HG03460 (cell line): ENCODE measurements around the gene GCNA.

Experiments
- ATAC-seq: cut with Tn5 transposase; IDR thresholded peaks from one replicate; pipeline ENCODE4 v1.9.1; 2021; ENCODE audit not compliant: unreplicated experiment

The GCNA gene

DNA sequence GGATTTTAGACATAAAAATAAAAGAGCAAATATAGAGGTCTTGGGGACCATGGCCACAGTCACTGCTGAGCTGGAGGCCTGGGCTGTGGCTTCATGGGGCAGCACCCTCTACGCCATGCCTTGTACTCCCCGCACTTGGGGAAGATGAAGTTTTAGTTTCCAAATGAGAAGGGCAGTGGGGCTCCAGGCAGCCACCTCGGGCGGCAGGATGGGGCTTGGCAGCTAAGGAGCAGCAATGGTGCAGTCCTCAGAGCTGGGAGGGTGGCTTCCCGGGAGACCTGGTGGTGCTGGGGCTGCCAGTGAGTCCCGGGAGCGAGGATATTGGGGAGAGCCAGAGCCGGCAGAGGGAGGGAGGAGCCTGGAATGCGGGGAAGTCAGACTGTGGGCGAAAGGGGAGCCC, 37.7 kb downstream of the GCNA start:
- no peak for ATAC-seq

DNA sequence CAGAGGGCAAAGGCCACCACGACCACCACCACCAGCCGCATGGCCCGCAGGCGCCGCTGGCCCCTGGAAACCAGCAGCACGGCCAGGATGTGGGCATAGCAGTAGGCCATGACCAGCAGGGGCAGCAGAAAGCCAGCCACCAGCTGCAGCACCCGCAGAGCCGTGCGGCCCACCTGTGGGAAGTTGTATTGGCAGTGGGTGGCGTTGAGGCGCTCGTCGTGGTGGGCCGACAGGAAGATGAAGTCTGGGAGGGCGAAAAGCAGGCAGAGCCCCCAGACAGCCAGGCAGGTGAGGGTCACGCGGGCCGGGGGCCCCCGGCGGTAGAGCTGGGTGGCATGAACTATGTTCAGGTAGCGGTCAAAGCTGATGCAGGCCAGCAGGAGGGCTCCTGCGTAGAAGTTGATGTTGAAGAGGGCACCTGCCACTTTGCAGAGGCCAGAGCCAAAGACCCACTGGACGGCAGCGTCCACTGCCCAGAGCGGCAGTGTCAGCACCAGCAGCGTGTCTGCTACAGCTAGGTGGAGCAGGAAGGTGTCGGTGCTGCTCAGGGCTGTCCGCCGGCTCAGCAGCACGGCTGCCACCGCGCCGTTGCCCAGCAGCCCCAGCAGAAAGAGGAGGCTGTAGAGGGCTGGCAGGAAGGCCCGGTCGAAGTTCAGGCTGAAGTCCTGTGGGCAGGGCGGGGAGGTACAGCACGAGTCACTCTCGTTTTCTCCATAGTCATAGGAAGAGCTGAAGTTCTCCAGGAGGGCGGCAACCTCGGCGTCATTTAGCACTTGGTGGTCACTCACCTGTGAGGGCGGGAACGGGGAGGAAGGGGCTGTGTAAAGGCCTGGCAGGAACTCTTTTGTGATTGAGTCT, 38.7 kb downstream of the GCNA start:
- no peak for ATAC-seq

DNA sequence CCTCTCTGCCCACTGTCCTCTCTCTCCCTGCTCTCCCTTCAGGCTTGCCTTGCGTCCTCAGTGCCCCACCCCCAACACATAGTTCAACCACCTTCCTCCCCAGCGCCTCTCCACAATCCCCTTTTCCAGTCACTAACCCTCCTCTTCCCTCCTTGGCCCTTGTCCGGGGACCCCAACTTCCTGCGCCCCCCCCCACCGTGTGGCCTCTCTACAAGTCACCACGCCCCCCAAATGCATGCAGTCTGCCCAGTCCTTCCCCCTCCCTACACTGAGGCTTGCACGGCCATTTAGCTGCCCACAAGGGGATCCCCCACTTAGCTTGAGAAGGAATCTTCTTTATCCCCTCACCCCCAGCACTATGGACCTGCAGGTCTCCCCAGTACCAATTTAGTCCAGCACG, 39.5 kb downstream of the GCNA start:
- ATAC-seq, result no peak

DNA sequence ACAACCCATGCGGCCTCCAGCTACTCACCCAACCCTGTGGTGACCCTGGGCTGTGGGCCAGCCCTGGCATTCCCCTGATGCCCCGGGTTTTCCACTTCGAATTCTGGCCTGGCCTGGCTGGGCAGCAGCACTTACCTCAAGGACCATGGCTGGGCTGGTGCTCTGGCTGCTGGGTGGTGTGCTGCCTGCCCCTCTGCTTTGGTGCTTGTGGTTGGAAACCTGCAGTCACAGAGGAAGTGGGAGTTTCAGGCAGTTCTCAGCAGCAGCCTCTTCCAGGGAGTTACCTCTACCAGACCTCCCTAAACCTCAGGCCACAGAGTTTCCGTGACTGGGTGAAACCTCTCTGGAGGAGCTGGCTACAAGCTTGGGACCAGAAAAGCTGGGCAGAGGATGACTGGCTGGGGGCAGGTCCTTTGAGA, 40.1 kb downstream of the GCNA start, which contains the start of gene CXCR3:
TSS of gene CXCR3 (minus strand) at position 209 of the 419 bp plus-strand sequence. CDS start at position 147, 62 bp downstream.
- peak; percentile 61 for ATAC-seq

DNA sequence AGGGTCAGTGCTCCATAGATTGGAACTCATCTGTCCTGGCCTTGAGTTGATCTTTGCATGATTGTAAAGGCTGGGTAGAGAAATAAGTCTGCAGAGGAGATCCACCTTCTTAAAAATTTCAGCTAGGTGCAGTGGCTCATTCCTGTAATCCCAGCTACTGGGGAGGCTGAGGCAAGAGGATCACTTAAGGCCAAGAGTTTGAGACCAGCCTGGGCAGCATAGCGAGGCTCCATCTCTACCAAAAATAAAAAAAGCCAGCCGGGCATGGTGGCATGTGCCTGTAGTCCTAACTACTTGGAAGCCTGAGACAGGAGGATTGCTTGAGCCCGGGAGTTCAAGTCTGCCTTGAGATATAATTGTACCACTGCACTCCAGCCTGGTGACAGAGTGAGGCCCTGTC, 40.5 kb downstream of the GCNA start:
- ATAC-seq, result no peak

DNA sequence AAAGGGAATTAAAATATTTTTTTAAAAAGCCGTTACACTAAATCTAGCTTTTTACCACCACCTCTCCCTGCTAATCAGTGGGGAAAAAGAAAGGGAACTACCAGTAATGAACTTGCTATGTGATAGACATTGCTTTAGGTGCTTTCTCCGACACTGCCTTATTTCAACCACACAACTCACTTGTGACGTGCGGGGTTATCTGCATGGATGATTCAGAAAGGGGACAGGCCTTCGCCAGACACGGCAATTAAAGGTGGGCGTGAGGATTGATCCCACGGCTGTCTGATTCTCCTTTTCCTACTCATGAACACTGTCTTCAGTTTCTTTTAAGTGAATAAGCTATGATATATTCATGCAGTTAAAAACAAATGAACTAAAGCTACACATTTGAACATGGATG, 41.0 kb downstream of the GCNA start:
- no peak for ATAC-seq

DNA sequence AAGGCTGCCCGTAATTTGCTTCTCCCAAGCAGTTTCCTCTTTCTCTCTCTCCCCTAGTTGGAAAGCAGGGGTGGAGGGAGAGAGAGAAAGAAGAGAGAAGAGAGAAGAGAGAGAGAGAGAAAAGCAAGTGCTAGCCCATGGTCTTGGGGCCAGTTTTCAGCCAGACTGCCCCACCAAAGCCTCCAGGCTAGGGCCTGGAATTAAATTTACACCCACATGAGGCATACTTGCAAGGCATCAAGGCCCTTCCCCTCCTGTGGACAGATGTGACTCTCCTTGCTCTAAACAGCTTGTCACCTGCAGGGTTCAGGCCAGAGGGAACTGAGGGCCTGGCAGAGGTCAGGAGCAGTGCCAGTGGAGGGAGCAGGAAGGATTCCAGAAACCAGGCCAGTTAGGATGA, 41.7 kb downstream of the GCNA start:
- no peak for ATAC-seq

DNA sequence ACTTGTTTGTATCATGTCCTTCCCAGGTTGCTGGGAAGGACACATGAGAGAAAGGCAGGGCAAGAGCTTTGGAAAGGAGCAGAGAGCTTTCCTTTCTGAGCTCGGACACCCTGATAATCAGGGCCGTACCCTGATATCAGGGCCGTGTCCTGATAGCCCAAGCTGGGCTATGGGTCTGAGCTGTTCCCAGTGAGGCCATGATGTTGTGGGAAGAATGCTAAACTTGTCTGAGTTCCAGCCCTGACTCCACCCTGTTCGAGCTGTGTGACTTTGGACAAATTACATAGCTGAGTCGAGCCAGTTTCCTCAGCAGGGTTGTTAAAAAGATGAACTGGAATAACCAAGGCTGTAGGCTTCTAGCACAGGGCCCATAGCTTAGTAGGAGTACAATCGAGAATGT, 43.4 kb downstream of the GCNA start:
- no peak for ATAC-seq

DNA sequence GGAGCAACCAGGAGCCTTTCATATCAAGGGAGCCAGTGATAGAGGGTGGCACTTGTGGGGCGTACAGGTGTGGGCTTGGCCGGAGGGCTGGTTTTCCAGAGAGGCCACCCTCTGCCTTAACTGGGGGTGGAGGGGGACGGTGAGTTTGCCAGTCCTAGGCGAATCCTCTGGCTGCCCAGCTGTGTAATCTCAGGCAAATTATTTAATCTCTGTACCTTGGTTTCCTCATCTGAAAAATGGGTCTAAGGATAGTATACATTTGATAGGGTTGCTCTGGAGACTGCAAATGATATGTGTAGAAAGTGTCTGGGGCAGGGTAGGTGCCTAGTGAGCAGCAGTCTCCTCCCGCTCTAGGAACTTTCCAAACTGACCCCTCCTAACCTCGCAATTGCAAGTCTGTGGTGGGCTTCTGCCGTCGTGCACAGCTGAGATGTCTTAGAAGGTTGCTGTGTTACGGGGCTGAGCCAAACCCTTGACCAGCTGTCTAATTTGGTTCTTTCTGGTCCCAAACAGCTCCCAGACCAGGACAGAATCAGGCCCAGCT, 43.9 kb downstream of the GCNA start:
- ATAC-seq, result no peak

DNA sequence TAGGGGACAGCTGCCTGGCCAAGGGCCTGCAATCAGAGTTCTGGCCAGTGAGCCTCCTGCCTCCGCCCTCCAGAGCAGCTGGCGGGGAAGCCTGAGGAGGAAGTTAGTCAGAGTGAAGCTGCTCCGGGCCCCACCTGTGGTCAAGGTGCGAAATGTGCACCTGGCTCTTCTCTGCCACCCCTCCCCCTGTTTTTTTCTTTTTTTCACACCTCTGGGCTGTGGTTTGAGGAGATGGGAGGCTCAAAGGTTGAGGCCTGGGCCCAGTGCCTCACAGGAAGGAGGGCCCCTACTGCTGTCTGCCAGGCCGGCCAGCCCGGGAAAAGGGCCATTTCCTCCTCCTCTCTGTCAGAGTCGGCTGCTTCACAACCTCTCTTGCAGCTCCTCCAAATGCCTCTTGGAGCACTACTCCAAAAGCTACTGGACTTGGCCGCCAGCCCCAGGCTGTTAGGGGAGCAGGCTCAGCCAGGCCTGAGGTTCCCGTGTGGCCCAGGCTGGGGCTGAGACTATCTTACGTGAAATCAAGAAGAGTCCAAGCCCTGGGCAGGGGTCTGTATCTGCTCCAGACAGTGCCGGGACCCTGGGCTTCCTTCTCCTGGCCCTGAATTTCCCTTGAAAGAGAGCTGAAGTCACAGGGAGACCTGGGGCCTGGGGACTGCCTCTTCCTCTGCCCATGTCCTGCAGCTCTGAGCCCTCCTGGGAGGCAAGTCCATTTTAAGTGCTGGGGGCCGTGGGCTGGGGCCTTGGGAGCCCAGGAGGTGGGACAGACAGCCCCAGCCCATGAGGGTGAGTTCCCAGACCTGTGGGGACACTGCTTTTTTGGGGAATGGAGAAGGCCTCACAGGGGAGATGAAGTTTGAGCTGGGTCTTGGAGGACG, 44.6 kb downstream of the GCNA start:
- peak; percentile 42 for ATAC-seq

DNA sequence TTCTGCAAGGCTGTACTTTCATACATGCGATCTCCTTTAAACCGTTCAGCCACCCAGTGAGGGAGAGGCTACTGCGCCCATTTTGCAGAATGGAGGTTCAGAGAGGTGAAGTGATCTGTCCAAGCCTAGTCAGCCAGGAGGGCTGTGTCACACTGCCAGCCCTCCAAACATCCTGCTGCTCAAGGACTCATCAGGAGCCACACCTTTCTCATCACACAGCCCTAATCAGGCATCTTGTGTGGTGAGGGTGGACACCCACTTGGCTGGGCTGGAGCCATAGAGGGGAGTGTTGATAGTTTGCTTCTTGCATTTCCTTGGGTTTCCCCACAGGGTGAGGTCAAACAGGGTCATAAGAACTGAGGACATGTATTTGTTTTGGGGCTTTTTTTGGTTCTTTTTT, 45.5 kb downstream of the GCNA start:
- no peak for ATAC-seq

DNA sequence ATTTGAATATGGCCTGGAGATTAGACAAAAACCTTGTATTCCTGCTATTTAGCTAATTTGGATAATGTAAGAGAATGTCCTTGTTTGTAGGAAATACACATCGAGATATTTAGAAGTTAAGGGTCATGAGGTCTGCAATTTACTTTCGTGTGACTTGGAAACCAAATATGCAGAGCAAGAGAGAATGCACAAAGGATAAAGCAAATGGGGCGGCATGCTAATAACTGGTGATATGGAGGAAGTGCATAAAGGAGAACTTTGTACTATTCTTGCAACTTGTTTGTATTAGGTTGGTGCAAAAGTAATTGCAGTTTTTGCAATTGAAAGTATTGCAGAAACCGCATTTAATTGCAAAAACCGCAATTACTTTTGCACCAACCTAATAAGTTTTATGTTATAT, 47.2 kb downstream of the GCNA start:
- no peak for ATAC-seq

DNA sequence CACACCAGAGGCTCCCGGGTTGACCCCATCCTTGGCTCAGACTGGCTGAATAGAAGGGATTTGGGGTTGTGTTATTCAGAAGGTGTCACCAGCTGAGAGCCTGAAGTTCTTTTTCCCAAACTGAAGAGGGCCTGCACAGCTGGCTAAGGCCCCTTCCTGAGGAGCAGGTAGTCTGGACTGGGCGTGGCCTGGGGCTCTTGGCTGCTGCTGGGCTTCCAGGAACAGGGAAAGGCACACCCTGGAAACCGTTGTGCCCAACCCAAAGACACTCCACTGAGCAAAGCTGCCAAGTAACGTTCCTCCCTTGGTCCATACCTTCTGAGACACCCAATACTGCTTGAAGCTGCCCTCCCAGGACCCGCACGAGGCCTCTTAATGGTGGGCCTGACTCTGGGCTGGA, 48.3 kb downstream of the GCNA start:
- no peak for ATAC-seq

DNA sequence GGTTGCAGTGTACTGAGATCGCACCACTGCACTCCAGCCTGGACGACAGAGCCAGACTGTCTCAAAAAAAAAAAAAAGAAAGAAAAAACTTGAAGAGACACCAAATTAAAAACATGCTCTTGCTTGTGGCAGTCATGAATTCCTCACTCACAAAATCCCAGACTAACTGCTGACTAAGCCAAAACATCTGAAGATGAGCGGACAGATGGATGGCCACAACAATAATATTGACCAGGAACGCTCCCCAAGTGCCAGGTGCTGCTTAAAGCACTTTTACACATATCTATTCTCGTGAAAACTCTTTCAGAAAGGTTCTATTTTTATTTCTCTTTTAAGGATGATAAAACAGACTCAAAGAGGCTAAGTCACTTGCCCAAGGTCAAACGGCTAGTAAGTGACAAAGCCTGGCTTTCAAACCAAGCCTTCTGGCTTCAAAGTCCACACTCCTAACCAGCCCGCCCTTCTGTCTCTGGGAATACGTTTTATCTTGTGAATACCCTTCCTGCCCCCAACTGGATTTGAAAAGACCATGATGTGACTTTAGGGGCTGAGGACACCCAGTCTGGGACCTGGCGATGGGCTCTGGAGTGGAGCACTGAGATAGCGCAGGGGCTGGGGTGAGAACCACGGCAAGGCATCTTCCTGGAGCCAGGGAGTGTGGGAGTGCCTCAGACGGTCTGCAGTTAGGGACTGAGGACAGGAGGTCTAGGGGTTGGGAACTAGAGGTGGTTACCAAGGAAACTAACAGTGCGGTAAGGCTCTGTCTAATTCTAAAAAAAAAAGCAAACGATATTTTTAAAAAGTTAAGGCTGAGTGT, 49.6 kb downstream of the GCNA start:
- no peak for ATAC-seq

DNA sequence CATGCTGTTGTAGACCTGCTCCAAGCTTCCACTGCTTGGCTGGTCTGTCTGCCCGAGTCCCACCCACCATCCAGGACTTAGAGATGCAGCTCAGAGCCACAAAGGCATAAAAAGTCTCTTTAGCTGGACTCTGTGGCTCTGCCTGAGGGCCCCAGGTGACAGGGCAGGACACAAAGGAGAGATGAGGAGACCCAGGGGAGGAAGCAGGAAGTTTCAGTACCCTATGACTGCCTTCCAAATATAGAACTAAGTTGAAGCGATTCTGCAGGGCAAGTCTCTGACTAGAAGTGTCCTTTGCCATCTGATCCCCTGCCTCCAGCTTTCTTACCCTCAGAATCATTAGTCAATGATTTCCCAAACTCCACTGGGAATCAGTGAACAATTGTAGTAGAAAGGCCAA, 51.2 kb downstream of the GCNA start:
- ATAC-seq, result peak; percentile 64

DNA sequence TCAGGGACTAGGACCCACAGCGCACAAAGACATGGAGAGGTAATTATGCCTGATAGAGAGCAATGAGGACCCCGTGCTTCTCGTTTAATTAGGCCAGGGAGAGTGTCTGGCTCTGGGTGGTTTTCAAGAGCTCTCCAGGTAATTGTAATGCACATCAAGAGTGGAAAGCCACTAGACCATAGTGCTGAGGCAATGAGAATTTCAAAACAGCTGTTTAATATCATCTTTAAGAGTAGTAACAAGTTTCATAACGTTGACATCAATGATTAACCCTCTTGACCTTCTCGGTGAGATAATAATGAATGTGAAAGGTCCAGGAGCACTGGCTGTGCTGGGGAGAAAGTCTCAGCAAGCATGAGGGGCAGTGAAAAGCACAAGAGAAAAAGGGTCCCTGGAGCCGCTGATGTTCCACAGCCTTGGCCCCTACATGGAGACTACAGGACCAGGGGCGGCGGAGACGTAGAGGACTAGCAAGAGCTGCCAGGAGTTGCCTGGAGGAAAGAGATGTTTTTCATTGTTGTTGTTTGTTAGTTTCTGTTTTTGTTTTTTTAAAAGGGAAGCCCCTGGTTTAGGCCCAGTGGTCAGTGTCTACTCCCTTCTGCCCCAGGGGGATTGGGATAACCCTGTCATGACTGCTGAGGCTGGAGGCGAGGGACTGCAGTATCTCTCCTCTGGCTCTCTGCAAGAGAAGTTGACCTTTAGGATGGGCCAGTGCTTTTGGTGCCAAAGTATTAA, 54.9 kb downstream of the GCNA start:
- ATAC-seq, result peak; percentile 45

DNA sequence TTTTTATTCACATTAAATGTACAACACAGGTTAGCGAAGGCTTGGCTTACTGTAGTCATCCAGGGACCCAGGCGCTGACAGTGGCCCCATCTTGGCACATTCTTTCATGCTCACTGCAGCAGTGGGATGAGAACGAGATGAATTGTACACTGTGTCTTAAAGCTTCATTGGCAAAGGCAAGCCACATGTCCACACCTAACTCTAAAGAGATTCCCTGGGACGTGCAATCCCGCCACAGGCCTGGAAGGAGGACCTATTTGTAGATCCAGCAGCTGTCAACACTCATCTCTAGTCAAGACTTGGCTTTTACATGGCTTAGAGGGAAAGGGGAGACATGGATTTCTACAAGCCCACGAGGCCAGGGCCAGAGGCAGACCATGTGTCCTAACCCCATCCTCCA, 56.1 kb downstream of the GCNA start:
- no peak for ATAC-seq

DNA sequence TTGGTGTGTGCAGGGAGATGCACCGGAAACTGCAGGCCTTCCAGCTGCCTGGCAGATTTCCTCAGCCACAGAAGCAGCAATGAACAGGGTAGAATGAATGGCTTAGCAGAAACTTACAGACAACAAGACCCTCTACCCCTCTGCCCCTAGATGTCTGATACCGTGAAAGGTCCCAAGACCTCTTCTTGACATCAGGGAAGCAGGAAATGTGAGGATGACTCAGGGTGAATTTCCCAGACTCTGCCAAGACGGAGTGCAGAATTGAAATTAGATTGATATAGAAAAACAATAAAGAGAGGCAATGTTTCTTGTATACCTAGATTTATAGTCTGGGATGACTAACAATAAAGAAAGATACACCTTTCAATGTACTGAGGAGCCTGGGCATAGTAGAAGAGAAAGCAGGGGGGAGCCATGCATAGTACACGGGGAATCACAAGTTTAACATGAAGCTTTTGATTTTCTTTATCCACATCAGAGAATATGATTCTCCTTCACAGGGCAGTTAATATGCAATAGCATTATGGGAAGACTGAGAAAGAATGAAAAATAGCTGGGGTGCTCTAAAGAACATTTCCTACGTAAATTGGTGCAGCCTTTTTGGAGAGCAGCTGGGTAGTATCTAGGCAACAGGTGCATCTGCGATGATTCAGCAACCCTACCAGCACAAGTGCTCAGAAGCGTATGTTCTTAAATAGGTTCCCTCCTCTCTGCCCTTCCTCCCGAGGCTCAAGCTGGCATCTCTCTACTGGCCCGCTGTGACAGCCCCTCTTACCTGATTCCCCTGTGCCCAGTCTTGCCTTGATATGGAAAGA, 58.4 kb downstream of the GCNA start:
- ATAC-seq, result peak; percentile 43

DNA sequence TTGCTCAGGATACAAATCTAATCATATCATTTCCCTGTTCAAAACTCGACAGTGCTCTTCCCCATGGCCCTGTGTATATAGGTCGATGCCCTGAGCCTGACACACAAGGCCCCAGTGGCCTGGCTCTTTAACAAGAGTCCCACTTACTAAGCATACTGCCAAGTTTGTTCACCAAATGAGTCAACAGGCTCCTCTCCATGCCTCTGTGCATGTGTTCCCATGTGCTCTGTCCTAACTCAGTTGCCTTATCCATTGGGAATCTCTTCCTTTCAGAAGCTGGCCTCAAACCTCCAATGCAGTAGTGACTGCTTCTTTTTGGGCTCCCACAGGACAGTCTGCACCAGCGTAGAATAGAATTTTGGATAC, 59.0 kb downstream of the GCNA start:
- peak; percentile 31 for ATAC-seq
